HG03342 (cell line): ENCODE data around the gene FLT1.

ENCODE experiments used
- ATAC-seq: cut with Tn5 transposase; IDR thresholded peaks from one replicate; pipeline ENCODE4 v1.9.1; 2021; ENCODE audit warnings: mild to moderate bottlenecking, moderate library complexity; ENCODE audit not compliant: unreplicated experiment

The FLT1 gene

GRCh38 chr13:28528388-28528787 lies 33.5 kb upstream of the FLT1 start:
- no peak for ATAC-seq

GRCh38 chr13:28527629-28528028 lies 32.7 kb upstream of the FLT1 start:
- ATAC-seq = no peak

GRCh38 chr13:28526876-28527275 lies 31.9 kb upstream of the FLT1 start:
- ATAC-seq = no peak

- ATAC-seq = no peak
Observed at GRCh38 chr13:28522871-28523270, 27.9 kb upstream of the FLT1 start.

- no peak for ATAC-seq
Observed at GRCh38 chr13:28513745-28514144, 18.8 kb upstream of the FLT1 start.

GRCh38 chr13:28510542-28510941 lies 15.6 kb upstream of the FLT1 start:
- ATAC-seq = no peak

- ATAC-seq = no peak
Observed at GRCh38 chr13:28510066-28510465, 15.1 kb upstream of the FLT1 start.

- ATAC-seq = no peak
Observed at GRCh38 chr13:28505543-28506135, 10.7 kb upstream of the FLT1 start.

GRCh38 chr13:28503182-28503967 lies 8.4 kb upstream of the FLT1 start:
- ATAC-seq = no peak

- ATAC-seq = no peak
Observed at GRCh38 chr13:28501547-28501946, 6.6 kb upstream of the FLT1 start.

GRCh38 chr13:28499609-28500008 lies 4.7 kb upstream of the FLT1 start:
- no peak for ATAC-seq

GRCh38 chr13:28498481-28499115 lies 3.7 kb upstream of the FLT1 start:
- ATAC-seq = no peak

GRCh38 chr13:28497143-28497876 lies 2.4 kb upstream of the FLT1 start:
- no peak for ATAC-seq

- no peak for ATAC-seq
Observed at GRCh38 chr13:28496188-28496564, 1.2 kb upstream of the FLT1 start.

- ATAC-seq = no peak
Observed at GRCh38 chr13:28495538-28496187, 735 bp upstream of the FLT1 start.

GRCh38 chr13:28494504-28494777 lies 487 bp downstream of the FLT1 start:
- no peak for ATAC-seq

- ATAC-seq = no peak
Observed at GRCh38 chr13:28493740-28494503, 1.0 kb downstream of the FLT1 start.

- no peak for ATAC-seq
Observed at GRCh38 chr13:28492569-28493367, 2.2 kb downstream of the FLT1 start.

- ATAC-seq = no peak
Observed at GRCh38 chr13:28490061-28490460, 4.9 kb downstream of the FLT1 start.

GRCh38 chr13:28489524-28489931 lies 5.4 kb downstream of the FLT1 start:
- ATAC-seq = no peak
